Measurements from ENCODE around the gene TOMM34.

- no peak for TF ChIP-seq CTCF (IDR thresholded peaks at IDR 0.05)
- no peak for TF ChIP-seq POLR2A (IDR thresholded peaks at IDR 0.05)
Measured at GRCh38 chr20:44993343-44993742, 33.1 kb upstream of the TOMM34 start.

All from heart left ventricle (tissue), 13 donors.